Measurements from ENCODE around the gene NFKBIA.
A peak's percentile ranks its signal among the peaks of the same experiment; 100 is the strongest.
"Not testable (repeated sequence)": the region's sequence is repeated elsewhere in the genome, so short reads cannot be mapped to it uniquely, and the experiment has no call there.

The NFKBIA gene, protein sequence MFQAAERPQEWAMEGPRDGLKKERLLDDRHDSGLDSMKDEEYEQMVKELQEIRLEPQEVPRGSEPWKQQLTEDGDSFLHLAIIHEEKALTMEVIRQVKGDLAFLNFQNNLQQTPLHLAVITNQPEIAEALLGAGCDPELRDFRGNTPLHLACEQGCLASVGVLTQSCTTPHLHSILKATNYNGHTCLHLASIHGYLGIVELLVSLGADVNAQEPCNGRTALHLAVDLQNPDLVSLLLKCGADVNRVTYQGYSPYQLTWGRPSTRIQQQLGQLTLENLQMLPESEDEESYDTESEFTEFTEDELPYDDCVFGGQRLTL

DNA sequence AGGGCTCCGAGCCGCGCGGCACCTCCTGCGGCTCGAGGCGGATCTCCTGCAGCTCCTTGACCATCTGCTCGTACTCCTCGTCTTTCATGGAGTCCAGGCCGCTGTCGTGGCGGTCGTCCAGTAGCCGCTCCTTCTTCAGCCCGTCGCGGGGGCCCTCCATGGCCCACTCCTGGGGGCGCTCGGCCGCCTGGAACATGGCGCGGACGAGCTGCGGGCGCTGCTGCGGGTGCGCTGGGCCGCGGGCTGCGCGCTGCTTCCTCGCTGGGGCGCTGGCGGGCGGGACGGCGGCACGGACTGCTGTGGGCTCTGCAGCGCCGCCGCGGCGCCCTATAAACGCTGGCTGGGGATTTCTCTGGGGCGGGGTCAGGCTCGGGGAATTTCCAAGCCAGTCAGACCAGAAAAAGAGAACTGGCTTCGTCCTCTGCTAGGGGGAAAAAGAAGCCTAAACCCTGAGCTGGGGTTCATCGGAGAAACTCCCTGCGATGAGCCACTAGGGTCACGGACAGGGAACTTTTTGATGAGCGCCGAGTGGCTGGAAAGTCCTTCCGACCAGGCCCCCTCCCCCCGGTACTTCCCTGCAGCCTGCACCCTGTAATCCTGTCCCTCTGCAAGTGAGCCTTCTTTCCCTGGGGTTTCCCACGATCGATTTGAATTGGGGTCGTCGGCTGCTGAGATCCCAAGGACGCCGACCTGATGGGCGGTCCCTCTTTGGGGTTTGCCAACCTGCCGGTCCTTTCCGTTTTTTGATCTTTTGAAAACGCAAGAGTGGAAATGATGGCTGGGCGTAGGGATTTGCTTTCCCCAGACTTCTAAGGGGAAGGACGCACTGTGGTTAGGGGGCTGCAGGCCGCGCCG, at the start of gene NFKBIA:
TSS of gene NFKBIA (minus strand) at position 301 of the 855 bp plus-strand sequence. CDS start at position 196, 105 bp downstream.
- peak; percentile 82 for DNase-seq

DNA sequence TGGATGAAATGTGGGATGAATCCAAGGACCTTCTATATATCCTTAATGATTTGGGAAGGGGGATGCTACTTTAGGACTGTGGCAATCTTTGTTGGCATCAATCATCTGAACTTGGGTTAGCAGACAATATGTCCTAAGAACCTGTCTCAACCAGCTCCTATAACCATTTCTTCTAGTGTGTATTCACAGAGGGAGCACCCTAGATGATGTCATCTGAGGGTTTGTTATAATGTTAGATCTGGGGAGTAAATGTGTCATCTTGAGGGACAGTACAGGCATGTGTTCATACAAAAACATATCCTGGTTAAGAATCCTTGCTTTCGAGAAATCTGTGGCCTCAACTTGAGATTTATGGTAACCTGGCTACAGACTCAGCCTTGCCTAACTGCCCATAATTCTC, 41.9 kb upstream of the NFKBIA start:
- DNase-seq = no peak

DNA sequence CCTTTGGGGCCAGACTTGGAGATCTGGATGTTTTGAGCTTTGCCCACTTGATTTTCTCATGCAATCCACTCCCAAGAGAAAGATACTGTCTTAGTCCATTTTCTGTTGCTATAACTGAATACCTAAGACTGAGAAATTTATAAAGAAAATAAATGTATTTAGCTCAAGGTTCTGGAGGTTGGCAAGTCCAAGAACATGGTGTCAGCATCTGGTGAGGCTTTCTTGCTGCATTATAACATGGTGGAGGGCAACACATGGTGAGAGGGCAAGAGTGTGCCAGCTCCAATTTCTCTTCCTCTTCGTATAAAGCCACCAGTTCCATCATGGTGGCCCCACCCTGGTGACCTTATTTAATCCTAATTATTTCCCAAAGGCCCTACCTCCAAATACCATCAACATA, 39.6 kb upstream of the NFKBIA start:
- DNase-seq = no peak

DNA sequence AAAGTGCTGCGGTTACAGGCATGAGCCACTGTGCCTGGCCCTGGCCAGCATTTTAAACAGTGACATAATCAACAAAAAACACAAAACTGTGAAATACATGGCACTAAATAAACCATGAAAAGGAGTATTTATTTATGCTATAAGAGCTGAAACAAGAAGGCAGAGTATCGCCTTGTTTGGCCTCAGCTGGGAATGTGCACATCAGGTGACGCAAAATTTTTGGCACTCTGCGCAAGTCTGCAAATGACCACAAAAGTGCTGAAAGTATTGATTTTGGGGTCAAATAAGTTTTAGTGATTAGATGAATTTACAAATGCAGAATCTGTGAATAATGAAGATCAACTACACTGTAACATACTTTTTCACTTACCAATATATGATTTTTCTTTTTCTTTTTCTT, 36.6 kb upstream of the NFKBIA start:
- no peak for DNase-seq

DNA sequence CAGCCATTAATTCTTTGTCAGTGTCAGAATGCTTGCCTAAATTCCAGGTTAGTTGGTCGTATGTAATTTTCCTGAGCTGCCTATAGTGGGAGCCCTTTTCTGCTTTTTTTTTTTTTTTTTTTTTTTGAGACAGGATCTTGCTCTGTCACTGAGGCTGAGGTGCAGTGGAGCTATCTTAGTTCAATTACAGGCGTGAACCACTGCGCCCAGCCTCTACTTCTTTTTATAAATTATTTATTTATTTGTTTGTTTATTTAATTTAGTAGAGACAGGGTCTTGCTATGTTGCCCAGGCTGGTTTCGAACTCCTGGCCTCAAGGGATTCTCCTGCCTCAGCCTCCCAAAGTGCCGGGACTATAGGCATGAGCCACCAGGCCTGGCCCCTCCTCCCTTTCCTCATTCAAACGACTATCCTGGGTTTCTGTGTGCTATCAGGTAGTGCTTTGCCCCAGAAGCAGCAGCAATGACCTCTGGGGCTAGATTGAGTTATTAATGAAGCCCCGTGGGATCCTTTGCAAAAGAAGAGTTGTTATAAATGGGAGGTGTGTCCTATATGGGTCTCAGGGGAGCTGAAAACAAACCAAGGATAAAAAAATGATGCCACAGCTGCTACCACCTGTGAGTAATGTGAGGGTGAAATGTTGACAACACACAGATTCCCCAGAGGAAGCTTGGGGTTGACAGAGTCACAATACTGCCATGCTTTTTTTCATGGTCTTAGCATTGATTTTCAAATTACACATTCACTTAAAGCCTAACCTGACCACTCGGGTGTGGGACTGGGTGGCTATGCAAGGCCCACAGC, 34.6 kb upstream of the NFKBIA start:
- no peak for DNase-seq

DNA sequence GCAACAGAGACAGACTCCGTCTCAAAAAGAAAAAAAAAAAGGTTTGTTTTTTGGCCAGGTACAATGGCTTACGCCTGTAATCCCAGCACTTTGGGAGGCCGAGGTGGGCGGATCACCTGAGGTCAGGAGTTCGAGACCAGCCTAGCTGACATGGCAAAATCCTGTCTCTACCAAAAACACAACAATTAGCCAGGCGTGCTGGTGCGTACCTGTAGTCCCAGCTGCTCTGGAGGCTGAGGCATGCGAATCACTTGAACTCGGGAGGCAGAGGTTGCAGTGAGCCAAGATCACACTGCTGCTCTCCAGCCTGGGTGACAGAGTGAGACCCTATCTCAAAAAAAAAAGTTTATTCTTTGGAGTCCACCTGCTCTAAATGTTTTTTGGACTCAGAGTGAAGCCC, 33.9 kb upstream of the NFKBIA start:
- DNase-seq = not testable (repeated sequence)

DNA sequence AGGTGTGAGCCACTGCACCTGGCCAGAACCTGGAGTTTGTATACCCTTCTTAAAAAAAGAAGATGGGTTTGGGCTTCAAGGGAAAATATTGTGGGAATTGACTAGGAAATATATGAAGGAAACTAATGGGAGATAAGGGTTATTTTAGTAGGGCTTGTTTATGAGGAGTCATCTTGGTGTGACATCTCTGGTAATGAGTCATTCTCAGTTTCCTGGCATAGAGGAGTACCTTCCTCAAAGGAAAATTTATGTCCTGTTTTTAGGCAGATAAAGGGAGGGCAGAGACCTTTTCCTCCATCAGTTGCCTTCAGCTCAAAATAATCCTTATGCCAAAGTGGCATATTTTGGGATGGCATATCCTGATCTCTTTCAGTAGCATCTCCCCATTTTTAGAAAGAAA, 30.6 kb upstream of the NFKBIA start:
- DNase-seq = no peak

DNA sequence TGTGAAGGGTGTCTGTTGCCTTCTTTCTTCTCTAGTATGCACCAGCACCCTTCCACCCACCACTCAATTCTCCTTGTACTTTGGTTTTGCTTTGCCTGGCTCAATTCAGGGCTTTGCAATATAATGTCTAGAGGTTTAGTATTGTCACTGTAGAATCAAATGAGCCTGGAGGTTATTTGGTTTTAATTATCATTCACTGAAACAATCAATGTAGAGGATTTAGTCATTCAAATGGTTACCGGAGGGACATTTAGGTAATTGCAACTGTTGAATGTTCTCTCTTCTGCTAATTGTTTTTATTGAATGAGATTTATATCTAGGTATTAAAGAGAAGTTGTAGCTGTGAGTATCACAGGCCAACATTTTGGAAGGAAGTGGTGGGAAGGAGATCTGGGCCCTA, 29.3 kb upstream of the NFKBIA start:
- DNase-seq = no peak

DNA sequence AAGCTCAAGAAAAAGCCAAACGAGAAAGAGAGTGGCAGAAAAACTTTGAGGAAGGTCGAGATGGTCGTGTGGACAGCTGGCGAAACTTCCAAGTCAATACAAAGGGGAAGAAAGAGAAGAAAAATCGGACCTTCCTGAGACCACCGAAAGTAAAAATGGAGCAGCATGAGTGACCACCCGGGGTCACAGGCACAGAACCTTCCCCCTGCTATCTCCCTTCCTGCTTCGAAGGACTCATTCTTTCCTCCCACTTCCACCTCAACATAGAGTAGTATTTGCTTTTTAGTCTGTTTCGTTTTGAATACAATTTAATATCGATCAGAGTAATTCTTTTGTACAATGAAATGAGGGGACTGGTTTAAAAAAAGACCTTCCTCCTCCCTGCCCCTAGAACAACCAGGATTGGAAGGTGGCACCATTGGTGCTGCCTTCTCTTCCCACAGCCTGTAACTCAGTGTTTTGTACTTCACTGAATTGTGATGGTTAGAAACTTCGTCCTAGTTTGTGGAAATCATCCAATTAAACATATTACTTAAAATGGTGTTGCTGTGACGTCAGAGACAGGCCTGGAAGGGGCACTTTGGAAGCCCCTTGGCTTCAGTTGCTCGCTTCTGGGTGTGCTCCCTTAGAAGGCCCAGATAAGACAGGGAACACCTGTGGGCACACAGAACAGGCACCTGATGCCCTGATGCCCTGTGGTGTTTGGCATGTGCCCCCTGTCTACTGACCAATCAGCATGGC, 26.1 kb upstream of the NFKBIA start:
- no peak for DNase-seq

DNA sequence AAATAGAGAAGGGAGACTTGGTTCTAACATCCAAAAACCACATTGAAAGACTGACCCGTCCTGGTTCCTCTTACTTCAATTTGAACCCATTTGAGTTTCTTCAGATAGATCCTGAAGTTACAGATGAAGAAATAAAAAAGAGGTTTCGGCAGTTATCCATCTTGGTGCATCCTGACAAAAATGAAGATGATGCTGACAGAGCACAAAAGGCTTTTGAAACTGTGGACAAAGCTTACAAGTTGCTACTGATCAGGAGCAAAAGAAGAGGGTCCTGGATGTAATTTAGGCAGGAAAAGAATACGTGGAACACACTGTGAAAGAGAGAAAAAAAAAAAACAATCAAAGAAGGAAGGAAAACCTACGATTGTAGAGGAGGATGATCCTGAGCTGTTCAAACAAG, 25.4 kb upstream of the NFKBIA start:
- DNase-seq = no peak

DNA sequence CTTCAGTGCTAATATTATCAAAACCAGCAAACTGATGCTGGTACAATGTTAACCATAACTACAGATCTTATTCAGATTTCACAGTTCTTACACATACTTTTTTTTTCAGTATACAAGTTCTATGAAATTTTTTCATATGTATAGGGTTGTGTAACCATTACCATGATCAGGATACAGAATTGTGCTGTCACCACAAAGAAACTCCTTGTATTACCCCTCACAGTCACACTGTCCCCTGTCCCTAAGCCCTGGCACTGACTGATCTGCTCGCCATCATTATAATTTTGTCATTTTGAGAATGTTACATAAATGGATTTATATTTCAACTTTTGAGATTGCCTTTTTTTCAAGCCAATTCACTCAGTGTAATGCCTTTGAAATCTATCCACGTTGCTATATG, 21.3 kb upstream of the NFKBIA start:
- no peak for DNase-seq

DNA sequence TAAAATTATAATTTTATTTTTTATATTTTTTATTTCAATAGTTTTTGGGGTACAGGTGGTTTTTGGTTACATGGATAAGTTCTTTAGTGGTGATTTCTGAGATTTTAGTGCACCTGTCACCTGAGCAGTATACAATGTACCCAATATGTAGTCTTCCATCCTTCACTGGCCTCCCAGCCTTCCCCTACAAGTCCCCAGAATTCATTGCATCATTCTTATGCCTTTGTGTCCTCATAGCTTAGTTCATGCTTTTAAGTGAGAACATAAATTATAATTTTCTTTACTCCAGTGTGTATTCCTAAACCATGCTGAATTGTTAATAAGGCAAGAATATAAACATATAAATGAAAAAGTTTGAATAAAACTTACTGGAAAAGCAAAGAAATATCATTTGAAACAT, 19.1 kb upstream of the NFKBIA start:
- DNase-seq = no peak

DNA sequence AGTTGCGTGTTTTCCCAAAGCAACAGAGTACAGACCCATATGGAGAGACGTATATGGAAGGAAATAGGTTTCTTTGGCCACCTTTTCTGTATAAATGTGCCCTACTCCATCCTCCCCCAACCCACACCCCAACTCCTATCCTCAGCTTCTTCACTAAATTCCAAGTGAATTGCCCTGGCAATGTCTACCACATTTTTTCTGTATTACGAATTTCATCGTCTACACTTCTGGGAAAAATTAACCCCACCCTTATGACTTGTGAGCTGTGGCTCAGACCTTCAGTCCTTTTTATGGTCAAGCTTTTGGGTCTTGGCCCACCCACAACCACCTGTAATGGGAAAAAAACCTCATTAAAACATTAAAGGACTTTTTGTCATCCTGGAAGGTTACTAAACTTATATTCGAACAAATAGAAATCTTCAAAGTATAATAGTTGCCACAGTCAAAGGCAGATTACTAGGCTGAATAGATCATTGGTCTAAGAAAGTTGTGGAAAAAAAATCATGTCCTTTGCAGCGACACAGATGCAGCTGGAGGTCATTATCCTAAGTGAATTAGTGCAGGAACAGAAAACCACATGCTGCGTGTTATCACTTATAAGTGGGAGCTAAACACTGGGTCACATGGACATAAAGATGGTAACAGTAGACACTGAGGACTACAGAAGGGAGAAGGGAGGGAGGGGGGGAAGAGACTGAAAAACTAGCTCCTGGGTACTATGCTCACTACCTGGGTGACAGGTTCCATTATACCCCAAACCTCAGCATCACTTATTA, 15.7 kb upstream of the NFKBIA start:
- DNase-seq = no peak

DNA sequence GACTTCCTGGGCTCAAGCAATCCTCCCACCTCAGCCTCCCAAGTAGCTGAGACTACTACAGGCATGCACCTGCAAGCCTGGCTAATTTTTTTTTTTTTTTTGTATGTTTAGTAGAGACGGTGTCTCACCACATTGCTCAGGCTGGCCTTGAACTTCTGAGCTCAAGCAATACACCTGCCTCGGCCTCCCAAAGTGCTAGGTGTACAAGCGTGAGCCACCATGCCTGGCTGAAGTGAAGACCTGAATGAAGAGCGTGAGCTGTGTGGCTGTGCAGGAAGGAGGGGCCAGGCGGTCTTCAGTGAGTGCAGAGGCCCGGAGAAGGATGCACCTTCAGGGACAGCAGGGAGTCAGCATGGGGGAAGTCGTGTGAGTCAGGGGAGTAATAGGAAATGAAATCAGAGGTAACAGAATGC, 14.9 kb upstream of the NFKBIA start:
- no peak for DNase-seq

DNA sequence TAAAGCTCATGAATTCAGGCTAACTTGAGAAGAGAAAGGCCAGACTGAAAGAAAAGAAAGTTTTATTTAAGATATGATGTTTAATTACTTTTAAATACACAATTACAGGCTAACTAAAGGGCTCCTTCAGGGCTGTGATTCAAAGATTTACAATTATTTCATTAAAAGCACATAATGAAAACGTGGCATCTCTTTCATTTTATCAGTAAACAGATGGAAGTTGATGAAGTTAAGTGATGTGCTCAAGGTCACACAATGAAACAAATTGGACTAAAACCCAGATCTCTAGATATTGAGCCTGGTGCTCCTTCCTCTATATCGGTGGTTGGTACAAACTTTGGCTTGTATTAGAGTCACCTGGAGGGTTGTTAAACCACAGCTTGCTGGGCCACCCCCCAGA, 13.5 kb upstream of the NFKBIA start:
- no peak for DNase-seq

DNA sequence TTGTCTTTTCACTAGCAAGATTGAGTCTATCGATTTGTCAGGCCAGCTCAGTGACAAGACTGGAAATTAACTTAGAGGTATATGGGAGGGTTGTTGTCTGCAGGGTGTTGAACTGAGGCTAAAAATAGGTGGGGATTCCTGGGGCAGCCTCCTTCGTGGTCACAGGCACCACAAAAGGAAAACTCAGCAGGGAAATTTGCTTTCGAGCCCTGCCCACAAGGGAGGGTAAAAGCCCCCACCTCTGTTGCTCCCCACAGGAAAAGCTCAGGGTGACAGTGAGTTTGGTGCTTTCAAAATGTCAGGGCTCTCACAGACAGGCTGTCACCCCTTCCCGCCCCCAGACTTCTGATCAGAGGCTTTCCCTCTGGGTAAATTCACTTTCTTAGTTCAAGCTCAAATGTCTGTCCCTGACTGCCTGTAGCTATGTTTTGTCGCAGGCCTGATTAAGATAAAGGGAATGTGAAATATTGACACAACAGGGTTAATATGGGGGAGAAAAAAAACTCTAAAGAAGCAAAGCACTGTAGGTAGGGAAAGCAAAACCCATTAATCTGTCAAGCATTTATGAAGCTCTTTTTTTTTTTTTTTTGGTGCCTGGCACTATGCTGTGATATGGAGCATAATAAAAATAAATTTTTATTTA, 11.7 kb upstream of the NFKBIA start:
- DNase-seq = no peak

DNA sequence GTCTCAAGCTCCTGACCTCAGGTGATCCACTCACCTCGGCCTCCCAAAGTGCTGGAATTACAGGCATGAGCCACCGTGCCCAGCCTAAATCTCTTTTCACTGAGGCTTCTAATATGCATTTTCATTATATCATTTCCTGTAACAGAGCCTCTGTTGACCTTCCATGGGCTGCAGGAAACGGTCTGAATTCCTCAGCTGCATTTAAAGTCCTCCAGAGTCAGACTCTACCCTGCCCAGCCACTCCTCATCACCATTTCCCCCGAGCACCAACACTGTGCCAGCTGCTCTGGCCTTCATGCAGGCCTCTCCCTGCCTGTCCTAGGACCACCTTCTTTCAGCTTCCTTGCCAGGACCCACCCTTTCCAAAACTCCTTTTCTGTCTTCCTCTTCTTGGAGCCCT, 9.8 kb upstream of the NFKBIA start:
- DNase-seq = no peak

DNA sequence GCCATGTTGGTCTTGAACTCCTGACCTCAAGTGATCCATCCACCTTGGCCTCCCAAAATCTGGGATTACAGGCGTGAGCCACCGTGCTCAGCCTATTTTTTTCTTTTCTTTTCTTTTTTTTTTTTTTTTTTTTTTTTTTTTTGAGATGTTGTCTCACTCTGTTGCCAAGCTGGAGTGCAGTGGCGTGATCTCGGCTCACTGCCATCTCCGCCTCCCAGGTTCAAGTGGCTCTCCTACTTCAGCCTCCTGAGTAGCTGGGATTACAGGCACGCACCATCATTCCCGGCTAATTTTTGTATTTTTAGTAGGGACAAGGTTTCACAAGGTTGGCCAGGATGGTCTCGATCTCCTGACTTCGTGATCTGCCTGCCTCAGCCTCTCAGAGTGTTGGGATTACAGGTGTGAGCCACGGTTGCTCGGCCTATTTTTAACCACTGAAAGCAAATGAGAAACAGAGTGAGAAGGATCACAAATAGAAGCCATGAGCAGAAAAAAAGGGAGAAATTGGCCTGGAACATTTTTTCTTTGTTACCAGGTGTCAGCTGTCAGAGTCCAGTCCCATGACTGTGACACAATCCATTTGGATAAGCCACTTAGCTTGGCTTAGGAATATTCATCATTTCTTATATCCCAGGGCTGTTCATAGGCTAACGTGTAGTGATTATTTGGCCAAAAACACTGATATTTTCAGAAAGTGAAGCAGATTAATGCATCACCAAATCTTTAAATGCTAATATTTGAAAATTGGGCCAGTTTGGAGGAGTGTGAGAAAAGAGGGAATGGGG, 7.9 kb upstream of the NFKBIA start:
- DNase-seq = no peak

DNA sequence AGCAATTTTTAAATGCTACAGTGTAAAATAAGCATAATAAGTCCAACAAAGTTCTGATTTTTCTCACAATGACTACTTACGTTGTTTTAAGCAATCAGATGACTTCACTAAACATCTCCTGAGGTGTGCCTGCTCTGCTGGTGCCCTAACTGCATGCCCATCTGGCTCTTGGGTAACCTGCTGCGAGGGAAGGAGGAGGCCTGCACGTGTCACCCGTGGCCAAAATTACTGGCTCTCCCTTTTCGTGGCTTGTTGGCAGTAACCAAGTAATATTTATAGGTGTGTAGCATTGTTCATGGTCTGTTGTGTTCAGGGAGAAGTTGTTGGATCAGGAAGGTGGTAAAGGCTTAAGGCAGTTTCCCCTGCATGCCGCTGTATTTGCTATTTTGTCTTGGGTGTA, 6.3 kb upstream of the NFKBIA start:
- DNase-seq = no peak

DNA sequence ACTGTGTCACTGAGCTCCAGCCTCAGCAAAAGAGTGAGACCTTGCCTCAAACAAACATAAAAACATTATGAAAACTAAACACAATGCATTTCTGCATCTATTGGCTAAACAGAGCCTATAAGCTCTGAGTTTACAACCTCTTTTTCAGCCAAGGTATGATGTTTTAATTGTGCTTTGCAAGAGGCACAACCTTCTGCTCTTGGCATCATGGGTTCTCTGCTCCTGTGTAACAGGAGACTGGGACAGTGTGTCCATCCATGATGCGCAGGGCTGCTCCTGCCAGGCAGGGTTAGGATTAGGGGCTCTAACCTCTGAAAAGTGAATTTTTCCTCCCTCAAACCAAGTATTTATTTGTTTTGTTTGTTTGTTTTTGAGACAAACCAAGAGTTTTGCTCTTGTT, 5.0 kb upstream of the NFKBIA start:
- DNase-seq = no peak

DNA sequence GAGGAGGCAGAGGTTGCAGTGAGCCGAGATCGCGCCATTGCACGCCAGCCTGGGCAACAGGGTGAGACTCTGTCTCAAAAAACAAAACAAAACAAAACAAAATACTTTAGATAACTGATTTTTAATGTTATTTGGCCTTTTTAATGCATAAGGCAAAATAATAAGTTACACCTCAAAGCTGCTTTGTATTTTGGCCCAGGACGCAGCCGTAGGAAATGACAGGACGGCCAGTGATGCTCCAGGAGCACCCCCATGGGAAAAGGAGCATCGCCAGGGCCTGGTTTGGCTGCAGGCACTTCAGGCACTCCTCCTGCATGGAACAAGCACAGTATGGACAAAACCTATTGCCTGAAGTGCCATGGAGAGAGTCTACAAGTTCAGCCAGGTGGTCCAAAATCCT, 3.5 kb upstream of the NFKBIA start:
- DNase-seq = no peak
